ENCODE measurements around the gene DOCK11. TPM values are rescaled to one million over a fixed set of nuclear protein-coding genes. Genes with fewer than 3 reads are reported as not detected.

The DOCK11 gene
- total and polyA plus RNA-seq, 2 donors (not counting 3 experiments of a cell fraction or from before 2014, with no cell fraction given) = 0.37 to 0.86 TPM

DNA sequence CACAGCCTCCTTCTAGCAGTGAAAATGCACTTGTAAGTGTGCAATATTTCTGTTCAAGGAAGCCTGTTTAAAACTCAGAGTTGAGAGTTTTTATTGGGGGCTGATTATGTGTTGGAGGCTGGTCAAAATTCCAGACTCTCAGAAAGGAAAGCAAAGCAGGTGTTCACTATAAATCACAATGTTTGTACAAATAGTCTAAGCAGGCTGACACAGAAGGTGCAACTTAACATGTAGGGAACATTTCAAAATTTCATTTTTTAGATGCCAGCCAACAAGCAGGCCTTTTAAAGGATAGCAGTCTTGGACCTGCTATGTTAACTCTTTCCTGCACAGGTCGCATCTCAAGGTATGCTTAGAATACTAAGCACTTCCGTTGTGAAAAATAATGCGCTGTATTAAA lies 119.5 kb downstream of the DOCK11 start:
- no peak overlapping the region for H3K27ac ChIP-seq (ENCODE audit: insufficient read depth, low read depth, low read length)
- POLR2A ChIA-PET = no interaction called here
- intact Hi-C loops (cut with micrococcal nuclease) (no loop called here), dilution Hi-C loops (cut with MboI; ENCODE audit: extremely low pct_ligation_motif_present, low sequenced_read_pairs) (no loop called here)
- H4K20me1 ChIP-seq (replicated peaks; ENCODE audit: control insufficient read depth, extremely low read depth, insufficient read depth, low read length) = no peaks in the 10 kb centered on the region
- BruUV-seq (replicated peaks) = no TSS peak
- H3K36me3 ChIP-seq (ENCODE audit: control insufficient read depth in 2 of 2, extremely low read depth in 1 of 2, insufficient read depth in 2 of 2, low read length in 2 of 2) = no peaks in the 10 kb centered on the region
- no peaks in the 10 kb centered on the region for H3K79me2 ChIP-seq (ENCODE audit: control insufficient read depth, insufficient read depth, low read length)
- H3K4me1 ChIP-seq (ENCODE audit: control insufficient read depth, extremely low read depth, insufficient read depth, low read length) = no peaks in the 10 kb centered on the region
- no peak overlapping the region for H2AFZ ChIP-seq (ENCODE audit: low read depth, low read length)
- no peaks in the 10 kb centered on the region for H3K9me1 ChIP-seq (replicated peaks; ENCODE audit: control insufficient read depth, extremely low read depth, insufficient read depth, low read length)
- H3K9me3 ChIP-seq (replicated peaks; ENCODE audit: control insufficient read depth, insufficient read depth, low read length) = no peaks in the 10 kb centered on the region
- no peak overlapping the region for H3K4me3 ChIP-seq (replicated peaks in 1 of 3; ENCODE audit: insufficient read depth in 1 of 3, low read depth in 1 of 3, low read length in 3 of 3)
- H3K9ac ChIP-seq (replicated peaks; ENCODE audit: extremely low read depth, insufficient read depth, low read length) = no peak overlapping the region
- H3K27me3 ChIP-seq (ENCODE audit: control insufficient read depth in 2 of 2, insufficient read depth in 2 of 2, low read length in 2 of 2) = no peaks in the 10 kb centered on the region
- TF ChIP-seq GATA2 (IDR thresholded peaks at IDR 0.05; ENCODE audit: insufficient read depth, insufficient read length, low read depth, low read length) (no peak), MYC (IDR thresholded peaks at IDR 0.05; ENCODE audit: low read depth, low read length) (no peak), FOS (IDR thresholded peaks at IDR 0.05; ENCODE audit: borderline replicate concordance, insufficient read depth, low read length) (no peak), POLR2A (IDR thresholded peaks at IDR 0.05; ENCODE audit: low read depth, low read length) (no peak), POLR2AphosphoS5 (IDR thresholded peaks at IDR 0.05; ENCODE audit: insufficient read depth, low read depth, low read length) (no peak), EZH2 (IDR thresholded peaks at IDR 0.05; ENCODE audit: borderline replicate concordance, low read depth, low read length, severe bottlenecking) (no peak), JUN (IDR thresholded peaks at IDR 0.05; ENCODE audit: borderline replicate concordance, insufficient read depth, insufficient read length, low read depth) (no peak)
- TF ChIP-seq, protein P1, sequence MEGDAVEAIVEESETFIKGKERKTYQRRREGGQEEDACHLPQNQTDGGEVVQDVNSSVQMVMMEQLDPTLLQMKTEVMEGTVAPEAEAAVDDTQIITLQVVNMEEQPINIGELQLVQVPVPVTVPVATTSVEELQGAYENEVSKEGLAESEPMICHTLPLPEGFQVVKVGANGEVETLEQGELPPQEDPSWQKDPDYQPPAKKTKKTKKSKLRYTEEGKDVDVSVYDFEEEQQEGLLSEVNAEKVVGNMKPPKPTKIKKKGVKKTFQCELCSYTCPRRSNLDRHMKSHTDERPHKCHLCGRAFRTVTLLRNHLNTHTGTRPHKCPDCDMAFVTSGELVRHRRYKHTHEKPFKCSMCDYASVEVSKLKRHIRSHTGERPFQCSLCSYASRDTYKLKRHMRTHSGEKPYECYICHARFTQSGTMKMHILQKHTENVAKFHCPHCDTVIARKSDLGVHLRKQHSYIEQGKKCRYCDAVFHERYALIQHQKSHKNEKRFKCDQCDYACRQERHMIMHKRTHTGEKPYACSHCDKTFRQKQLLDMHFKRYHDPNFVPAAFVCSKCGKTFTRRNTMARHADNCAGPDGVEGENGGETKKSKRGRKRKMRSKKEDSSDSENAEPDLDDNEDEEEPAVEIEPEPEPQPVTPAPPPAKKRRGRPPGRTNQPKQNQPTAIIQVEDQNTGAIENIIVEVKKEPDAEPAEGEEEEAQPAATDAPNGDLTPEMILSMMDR (IDR thresholded peaks at IDR 0.05; ENCODE audit: extremely low read depth in 1 of 2, insufficient read depth in 1 of 2, low read depth in 1 of 2, low read length in 2 of 2) = no peak
- TF ChIP-seq, protein P2, sequence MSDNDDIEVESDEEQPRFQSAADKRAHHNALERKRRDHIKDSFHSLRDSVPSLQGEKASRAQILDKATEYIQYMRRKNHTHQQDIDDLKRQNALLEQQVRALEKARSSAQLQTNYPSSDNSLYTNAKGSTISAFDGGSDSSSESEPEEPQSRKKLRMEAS (IDR thresholded peaks at IDR 0.05; ENCODE audit: insufficient read depth, insufficient read length) = no peak
- DNase-seq (ENCODE audit: low read depth, low spot score) (no peak), FAIRE-seq (no peak)
- CTCF ChIA-PET = interaction anchor here (0.7 to 1.8 kb wide), 2 partner anchors 12 to 13 kb away, joined by 3 to 7 read pairs; no protein-coding TSS in a partner anchor
- no peak overlapping the region for H3K4me2 ChIP-seq (ENCODE audit: insufficient read depth, low read length)
